ENCODE measurements around the gene ATG2A. TPM values are rescaled to one million over a fixed set of nuclear protein-coding genes. Genes with fewer than 3 reads are reported as not detected.

Gene ATG2A
- total RNA-seq, 1 donor from 2014 or later = 16.3 TPM

GRCh38 chr11:64861227-64861975 is 55.6 kb downstream of the ATG2A start:
- Mint-ChIP-seq H3K4me3 (ENCODE audit: unreplicated experiment) (no peak overlapping the region), H3K27ac (ENCODE audit: unreplicated experiment) (no peak overlapping the region), H3K4me1 (ENCODE audit: low read depth) (peaks cover 58% of the 10 kb centered on the region), H3K36me3 (ENCODE audit: low read depth) (peaks cover 8% of the 10 kb centered on the region), H3K27me3 (ENCODE audit: low read depth) (no peaks in the 10 kb centered on the region), H3K9me3 (ENCODE audit: low read depth) (peaks cover 4% of the 10 kb centered on the region)
- TF ChIP-seq CTCF (IDR thresholded peaks at IDR 0.05) = no peak
- DNase-seq (ENCODE audit: low spot score) = no peak

GRCh38 chr11:64859542-64860414 is 57.2 kb downstream of the ATG2A start:
- peaks cover 10% of the 10 kb centered on the region for H3K36me3 Mint-ChIP-seq (ENCODE audit: low read depth)
- H3K9me3 Mint-ChIP-seq (ENCODE audit: low read depth) = no peaks in the 10 kb centered on the region
- no peak overlapping the region for H3K27ac Mint-ChIP-seq (ENCODE audit: unreplicated experiment)
- no peak for TF ChIP-seq CTCF (IDR thresholded peaks at IDR 0.05)
- H3K27me3 Mint-ChIP-seq (ENCODE audit: low read depth) = no peaks in the 10 kb centered on the region
- no peak overlapping the region for H3K4me3 Mint-ChIP-seq (ENCODE audit: unreplicated experiment)
- peaks cover 58% of the 10 kb centered on the region for H3K4me1 Mint-ChIP-seq (ENCODE audit: low read depth)
- peak; percentile 77 for DNase-seq (ENCODE audit: low spot score)

GRCh38 chr11:64858467-64859263 is 58.3 kb downstream of the ATG2A start:
- Mint-ChIP-seq H3K4me3 (ENCODE audit: unreplicated experiment) (no peak overlapping the region), H3K4me1 (ENCODE audit: low read depth) (peaks cover 54% of the 10 kb centered on the region), H3K27ac (ENCODE audit: unreplicated experiment) (no peak overlapping the region), H3K36me3 (ENCODE audit: low read depth) (peaks cover 15% of the 10 kb centered on the region), H3K9me3 (ENCODE audit: low read depth) (no peaks in the 10 kb centered on the region), H3K27me3 (ENCODE audit: low read depth) (no peaks in the 10 kb centered on the region)
- DNase-seq (ENCODE audit: low spot score) = peak; percentile 78
- TF ChIP-seq CTCF (IDR thresholded peaks at IDR 0.05) = no peak

- Mint-ChIP-seq H3K4me1 (ENCODE audit: low read depth) (peaks cover 42% of the 10 kb centered on the region), H3K36me3 (ENCODE audit: low read depth) (peaks cover 15% of the 10 kb centered on the region), H3K9me3 (ENCODE audit: low read depth) (no peaks in the 10 kb centered on the region), H3K27me3 (ENCODE audit: low read depth) (no peaks in the 10 kb centered on the region), H3K4me3 (ENCODE audit: unreplicated experiment) (no peak overlapping the region), H3K27ac (ENCODE audit: unreplicated experiment) (no peak overlapping the region)
- DNase-seq (ENCODE audit: low spot score) = no peak
- TF ChIP-seq CTCF (IDR thresholded peaks at IDR 0.05) = no peak
Observed at GRCh38 chr11:64857485-64857884, 59.5 kb downstream of the ATG2A start.

All from chondrocyte (in vitro differentiated cells).